H1 (cell line): Measurements from ENCODE around the gene OBSCN. TPM values are rescaled to one million over a fixed set of nuclear protein-coding genes. Genes with fewer than 3 reads are reported as not detected.

Experiments used
- CHD2 ChIP-seq: IDR thresholded peaks from 2 replicates; pipeline ENCODE4 v1.6.1; 2012; ENCODE audit warnings: low read length, improper control_type of control experiment
- GTF2F1 ChIP-seq: IDR thresholded peaks from 2 replicates; pipeline ENCODE4 v1.6.1; 2012; ENCODE audit warnings: low read depth, low read length, improper control_type of control experiment, borderline replicate concordance
- NANOG ChIP-seq: IDR thresholded peaks from 2 replicates; pipeline ENCODE4 v1.6.1; 2011; ENCODE audit warnings: low read length, low read depth, mild to moderate bottlenecking, inconsistent platforms; ENCODE audit not compliant: insufficient read depth, poor library complexity, severe bottlenecking
- SIX5 ChIP-seq: IDR thresholded peaks from 2 replicates; pipeline ENCODE4 v1.6.1; 2011; ENCODE audit warnings: mild to moderate bottlenecking, low read depth, low read length
- polyA plus RNA-seq, 7 experiments: library from polyadenylated mRNA; depleted of rRNA in 3 of 7; stranded (reverse) in 5 of 7; unstranded in 2 of 7; fragments of >200 nt in 5 of 7; fragments of 200-250 nt in 2 of 7; gene quantifications; 1 replicate in 5 of 7; 2 replicates in 1 of 7; 4 replicates in 1 of 7; pipeline versions ENCODE4 v1.2.1 to v1.2.3, GENCODE V29; 2011 to 2013; ENCODE audit warnings: missing spikeins in 2 of 7, mixed read lengths in 2 of 7
- total RNA-seq: library from RNA; stranded (reverse); fragmentation: NEBNext Ultra II Directional; extraction: Animal tissue kit (Norgen Biotek cat#: 25700); gene quantifications from 2 replicates; pipeline ENCODE4 v1.2.1, GENCODE V29; 2021
- TF ChIP-seq, protein P1 (sequence below): fragments of 300-600 bp; sonication (generic); IDR thresholded peaks from 2 replicates; pipeline ENCODE4 v1.7.1; 2012; ENCODE audit warnings: low read length, moderate library complexity, mild to moderate bottlenecking, inconsistent platforms; ENCODE audit not compliant: insufficient replicate concordance
- TF ChIP-seq, protein P2 (sequence below): IDR thresholded peaks from 2 replicates; pipeline ENCODE4 v1.6.1; 2012; ENCODE audit warnings: inconsistent platforms

Gene OBSCN
- total and polyA plus RNA-seq, 2 of the 8 experiments (the other 6 are each of a cell fraction or from before 2014, with no cell fraction given), result 7.5 to 28.4 TPM

DNA sequence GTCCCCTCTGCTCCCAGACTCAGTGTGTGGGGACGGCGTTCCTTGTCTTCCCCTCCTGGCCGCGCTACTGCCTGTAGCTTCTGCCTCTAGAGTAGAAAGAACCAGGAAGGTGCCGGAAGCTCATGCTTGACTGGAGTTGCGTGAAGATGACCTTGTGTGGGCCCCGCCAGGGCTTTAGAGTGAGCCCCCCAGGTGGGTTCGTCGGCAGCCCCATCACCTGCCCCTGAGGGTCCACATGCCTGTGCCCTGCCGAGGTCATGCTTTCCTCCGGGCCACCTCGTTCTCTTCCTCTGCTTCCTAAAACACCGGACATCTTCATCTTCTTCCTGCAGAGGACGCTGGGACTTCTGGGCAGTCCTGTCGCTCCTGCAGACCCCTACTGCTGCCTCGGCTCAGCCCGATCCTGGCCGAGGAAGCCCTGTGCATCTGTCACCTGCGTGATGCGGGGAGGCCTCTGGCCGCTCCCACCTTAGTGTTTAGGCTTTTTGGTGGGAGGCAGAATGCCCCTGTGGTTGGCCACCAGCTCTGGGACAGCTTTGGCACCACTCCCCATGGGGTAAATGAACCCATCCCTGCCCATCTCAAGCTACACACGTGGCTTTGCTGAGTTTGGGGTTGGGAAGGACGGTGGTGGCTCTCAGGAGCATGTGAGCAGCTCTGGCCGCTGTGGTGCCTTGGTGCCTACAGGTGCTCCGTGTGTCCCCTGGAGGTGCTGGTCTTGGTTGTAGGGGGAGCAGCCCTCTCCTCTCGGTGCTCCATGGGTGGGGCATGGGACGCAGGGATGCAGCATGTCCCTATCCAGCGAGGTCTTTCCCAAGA is 12.3 kb downstream of the OBSCN start (continued):
- TF ChIP-seq CHD2 (no peak), GTF2F1 (no peak), SIX5 (no peak), NANOG (no peak)
- TF ChIP-seq, protein P1, sequence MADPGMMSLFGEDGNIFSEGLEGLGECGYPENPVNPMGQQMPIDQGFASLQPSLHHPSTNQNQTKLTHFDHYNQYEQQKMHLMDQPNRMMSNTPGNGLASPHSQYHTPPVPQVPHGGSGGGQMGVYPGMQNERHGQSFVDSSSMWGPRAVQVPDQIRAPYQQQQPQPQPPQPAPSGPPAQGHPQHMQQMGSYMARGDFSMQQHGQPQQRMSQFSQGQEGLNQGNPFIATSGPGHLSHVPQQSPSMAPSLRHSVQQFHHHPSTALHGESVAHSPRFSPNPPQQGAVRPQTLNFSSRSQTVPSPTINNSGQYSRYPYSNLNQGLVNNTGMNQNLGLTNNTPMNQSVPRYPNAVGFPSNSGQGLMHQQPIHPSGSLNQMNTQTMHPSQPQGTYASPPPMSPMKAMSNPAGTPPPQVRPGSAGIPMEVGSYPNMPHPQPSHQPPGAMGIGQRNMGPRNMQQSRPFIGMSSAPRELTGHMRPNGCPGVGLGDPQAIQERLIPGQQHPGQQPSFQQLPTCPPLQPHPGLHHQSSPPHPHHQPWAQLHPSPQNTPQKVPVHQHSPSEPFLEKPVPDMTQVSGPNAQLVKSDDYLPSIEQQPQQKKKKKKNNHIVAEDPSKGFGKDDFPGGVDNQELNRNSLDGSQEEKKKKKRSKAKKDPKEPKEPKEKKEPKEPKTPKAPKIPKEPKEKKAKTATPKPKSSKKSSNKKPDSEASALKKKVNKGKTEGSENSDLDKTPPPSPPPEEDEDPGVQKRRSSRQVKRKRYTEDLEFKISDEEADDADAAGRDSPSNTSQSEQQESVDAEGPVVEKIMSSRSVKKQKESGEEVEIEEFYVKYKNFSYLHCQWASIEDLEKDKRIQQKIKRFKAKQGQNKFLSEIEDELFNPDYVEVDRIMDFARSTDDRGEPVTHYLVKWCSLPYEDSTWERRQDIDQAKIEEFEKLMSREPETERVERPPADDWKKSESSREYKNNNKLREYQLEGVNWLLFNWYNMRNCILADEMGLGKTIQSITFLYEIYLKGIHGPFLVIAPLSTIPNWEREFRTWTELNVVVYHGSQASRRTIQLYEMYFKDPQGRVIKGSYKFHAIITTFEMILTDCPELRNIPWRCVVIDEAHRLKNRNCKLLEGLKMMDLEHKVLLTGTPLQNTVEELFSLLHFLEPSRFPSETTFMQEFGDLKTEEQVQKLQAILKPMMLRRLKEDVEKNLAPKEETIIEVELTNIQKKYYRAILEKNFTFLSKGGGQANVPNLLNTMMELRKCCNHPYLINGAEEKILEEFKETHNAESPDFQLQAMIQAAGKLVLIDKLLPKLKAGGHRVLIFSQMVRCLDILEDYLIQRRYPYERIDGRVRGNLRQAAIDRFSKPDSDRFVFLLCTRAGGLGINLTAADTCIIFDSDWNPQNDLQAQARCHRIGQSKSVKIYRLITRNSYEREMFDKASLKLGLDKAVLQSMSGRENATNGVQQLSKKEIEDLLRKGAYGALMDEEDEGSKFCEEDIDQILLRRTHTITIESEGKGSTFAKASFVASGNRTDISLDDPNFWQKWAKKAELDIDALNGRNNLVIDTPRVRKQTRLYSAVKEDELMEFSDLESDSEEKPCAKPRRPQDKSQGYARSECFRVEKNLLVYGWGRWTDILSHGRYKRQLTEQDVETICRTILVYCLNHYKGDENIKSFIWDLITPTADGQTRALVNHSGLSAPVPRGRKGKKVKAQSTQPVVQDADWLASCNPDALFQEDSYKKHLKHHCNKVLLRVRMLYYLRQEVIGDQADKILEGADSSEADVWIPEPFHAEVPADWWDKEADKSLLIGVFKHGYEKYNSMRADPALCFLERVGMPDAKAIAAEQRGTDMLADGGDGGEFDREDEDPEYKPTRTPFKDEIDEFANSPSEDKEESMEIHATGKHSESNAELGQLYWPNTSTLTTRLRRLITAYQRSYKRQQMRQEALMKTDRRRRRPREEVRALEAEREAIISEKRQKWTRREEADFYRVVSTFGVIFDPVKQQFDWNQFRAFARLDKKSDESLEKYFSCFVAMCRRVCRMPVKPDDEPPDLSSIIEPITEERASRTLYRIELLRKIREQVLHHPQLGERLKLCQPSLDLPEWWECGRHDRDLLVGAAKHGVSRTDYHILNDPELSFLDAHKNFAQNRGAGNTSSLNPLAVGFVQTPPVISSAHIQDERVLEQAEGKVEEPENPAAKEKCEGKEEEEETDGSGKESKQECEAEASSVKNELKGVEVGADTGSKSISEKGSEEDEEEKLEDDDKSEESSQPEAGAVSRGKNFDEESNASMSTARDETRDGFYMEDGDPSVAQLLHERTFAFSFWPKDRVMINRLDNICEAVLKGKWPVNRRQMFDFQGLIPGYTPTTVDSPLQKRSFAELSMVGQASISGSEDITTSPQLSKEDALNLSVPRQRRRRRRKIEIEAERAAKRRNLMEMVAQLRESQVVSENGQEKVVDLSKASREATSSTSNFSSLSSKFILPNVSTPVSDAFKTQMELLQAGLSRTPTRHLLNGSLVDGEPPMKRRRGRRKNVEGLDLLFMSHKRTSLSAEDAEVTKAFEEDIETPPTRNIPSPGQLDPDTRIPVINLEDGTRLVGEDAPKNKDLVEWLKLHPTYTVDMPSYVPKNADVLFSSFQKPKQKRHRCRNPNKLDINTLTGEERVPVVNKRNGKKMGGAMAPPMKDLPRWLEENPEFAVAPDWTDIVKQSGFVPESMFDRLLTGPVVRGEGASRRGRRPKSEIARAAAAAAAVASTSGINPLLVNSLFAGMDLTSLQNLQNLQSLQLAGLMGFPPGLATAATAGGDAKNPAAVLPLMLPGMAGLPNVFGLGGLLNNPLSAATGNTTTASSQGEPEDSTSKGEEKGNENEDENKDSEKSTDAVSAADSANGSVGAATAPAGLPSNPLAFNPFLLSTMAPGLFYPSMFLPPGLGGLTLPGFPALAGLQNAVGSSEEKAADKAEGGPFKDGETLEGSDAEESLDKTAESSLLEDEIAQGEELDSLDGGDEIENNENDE, result no peak
- TF ChIP-seq, protein P2, sequence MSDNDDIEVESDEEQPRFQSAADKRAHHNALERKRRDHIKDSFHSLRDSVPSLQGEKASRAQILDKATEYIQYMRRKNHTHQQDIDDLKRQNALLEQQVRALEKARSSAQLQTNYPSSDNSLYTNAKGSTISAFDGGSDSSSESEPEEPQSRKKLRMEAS, result no peak
